K562 (cell line): ENCODE measurements around the gene ARL3. TPM values are rescaled to one million over a fixed set of nuclear protein-coding genes. Genes with fewer than 3 reads are reported as not detected.

Experiments used
- ATAC-seq: fragments of 200-7000 bp; cut with Tn5 transposase; 3 replicates; pipeline ENCODE4 v1.9.1; 2020; ENCODE audit warnings: moderate library complexity
- BruUV-seq: library from RNA; stranded (reverse); fragments of 400-500 nt; replicated peaks from 2 replicates; lab custom pipeline; 2021; lab: Mats Ljungman, UMichigan
- CTCF ChIA-PET: fragments of 300-600 bp; formaldehyde crosslinking; extraction: SDS; loops from one replicate; lab custom pipeline; 2021; ENCODE audit warnings: low intra/inter-chr PET ratio; lab: Yijun Ruan, JAX
- POLR2A ChIA-PET: fragments of 300-600, 350-650 bp; sonication (Branson Sonifier 250); formaldehyde crosslinking; extraction: SDS; loops from one replicate; lab custom pipeline; 2021; ENCODE audit warnings: antibody characterized with exemption, inconsistent platforms; lab: Yijun Ruan, JAX
- DNase-seq, 4 experiments: peaks; one replicate each; pipeline versions ENCODE4 v3.0.0 to v3.0.0-alpha.2; 2011 to 2018; ENCODE audit warnings: low spot score in 3 of 4, mixed read lengths in 3 of 4; ENCODE audit errors: extremely low read depth in 1 of 4
- FAIRE-seq: peaks from 2 replicates; lab custom pipeline; 2011; peaks lifted over from hg19 to GRCh38; lab: Jason Lieb, UNC
- H2AFZ ChIP-seq: 2 replicates; pipeline ENCODE4 v1.6.0; 2011; ENCODE audit warnings: low read depth, low read length, control low read depth, inconsistent platforms
- H3K27ac ChIP-seq: fragments of 200-600 bp; 3 replicates; pipeline ENCODE4 v1.8.0; 2011; ENCODE audit warnings: low read depth, mild to moderate bottlenecking, control low read depth, inconsistent platforms, low read length, moderate library complexity, mixed read lengths; ENCODE audit errors: extremely low read depth
- H3K27me3 ChIP-seq, 2 experiments: fragments of 300-600 bp in 1 of 2; 2 replicates in 1 of 2; 3 replicates in 1 of 2; pipeline versions ENCODE4 v1.6.0 to v1.8.0; 2011; ENCODE audit warnings: inconsistent platforms in 2 of 2, low read length in 2 of 2, mild to moderate bottlenecking in 1 of 2, mixed read lengths in 1 of 2, moderate library complexity in 1 of 2; ENCODE audit not compliant: control insufficient read depth in 2 of 2, insufficient read depth in 2 of 2
- H3K36me3 ChIP-seq: fragments of 300-600 bp; 3 replicates; pipeline ENCODE4 v1.8.0; 2011; ENCODE audit warnings: mild to moderate bottlenecking, low read length, inconsistent platforms; ENCODE audit not compliant: control insufficient read depth, insufficient read depth
- H3K4me1 ChIP-seq, 2 experiments: fragments of 200-600 bp in 1 of 2; replicated peaks in 1 of 2; 2 replicates in 1 of 2; 3 replicates in 1 of 2; pipeline versions ENCODE4 v1.5.1 to v1.8.0; 2011; ENCODE audit warnings: inconsistent platforms in 2 of 2, low read length in 2 of 2, mild to moderate bottlenecking in 1 of 2, mixed read lengths in 1 of 2, moderate library complexity in 1 of 2; ENCODE audit not compliant: control insufficient read depth in 2 of 2, insufficient read depth in 2 of 2
- H3K4me2 ChIP-seq: 2 replicates; pipeline ENCODE4 v1.6.1; 2011; ENCODE audit warnings: low read length, control low read depth, inconsistent platforms, mixed read lengths; ENCODE audit not compliant: insufficient read depth
- H3K4me3 ChIP-seq: fragments of 200-600 bp; sonication (generic), shearing (Covaris generic); 2 replicates; pipeline ENCODE4 v1.5.1; 2016; ENCODE audit warnings: control low read depth, inconsistent platforms
- H3K79me2 ChIP-seq: fragments of 200-600 bp; 3 replicates; pipeline ENCODE4 v1.8.0; 2011; ENCODE audit warnings: low read length, inconsistent platforms; ENCODE audit not compliant: control insufficient read depth, insufficient read depth
- H3K9ac ChIP-seq, 2 experiments: 2 replicates each; pipeline versions ENCODE4 v1.6.0 to v1.6.1; 2011; ENCODE audit warnings: low read depth in 2 of 2, low read length in 2 of 2, control low read depth in 1 of 2, inconsistent platforms in 1 of 2, mild to moderate bottlenecking in 1 of 2, mixed read lengths in 1 of 2; ENCODE audit not compliant: insufficient read depth in 1 of 2
- H3K9me1 ChIP-seq: one replicate; pipeline ENCODE4 v1.6.0; 2011; ENCODE audit warnings: inconsistent platforms, mild to moderate bottlenecking, low read length, moderate library complexity; ENCODE audit not compliant: control insufficient read depth, insufficient read depth
- H3K9me3 ChIP-seq: replicated peaks from 2 replicates; pipeline ENCODE4 v1.5.1; 2011; ENCODE audit warnings: low read depth, low read length, inconsistent platforms; ENCODE audit not compliant: control insufficient read depth, insufficient read depth
- H4K20me1 ChIP-seq: replicated peaks from 2 replicates; pipeline ENCODE4 v1.6.1; 2011; ENCODE audit warnings: low read length, inconsistent platforms, mixed read lengths; ENCODE audit not compliant: control insufficient read depth, insufficient read depth
- FOSL1 ChIP-seq: fragments of 200-800 bp; sonication (Bioruptor generic); conservative IDR thresholded peaks from 2 replicates; pipeline ENCODE4 v1.6.1; 2016; ENCODE audit warnings: missing genetic modification characterization, missing compliant biosample characterization
- JUND ChIP-seq, 2 experiments: IDR thresholded peaks; 2 replicates in 1 of 2; 3 replicates in 1 of 2; pipeline ENCODE4 v1.6.1; 2011; ENCODE audit warnings: borderline replicate concordance in 2 of 2, low read depth in 2 of 2, low read length in 2 of 2, improper control_type of control experiment in 1 of 2, missing biosample characterization in 1 of 2, missing genetic modification characterization in 1 of 2, missing genetic modification reagents in 1 of 2
- KLF6 ChIP-seq: fragments of 250-450 bp; sonication (Bioruptor Pico); IDR thresholded peaks from 2 replicates; pipeline ENCODE4 v1.4.0; 2020; ENCODE audit warnings: mild to moderate bottlenecking, moderate library complexity, borderline replicate concordance
- SIN3A ChIP-seq, 2 experiments: fragments of 150-350 bp in 1 of 2; IDR thresholded peaks; 2 replicates each; pipeline ENCODE4 v1.6.1; 2011 to 2016; ENCODE audit warnings: borderline replicate concordance in 2 of 2, low read depth in 2 of 2, low read length in 2 of 2, mild to moderate bottlenecking in 2 of 2, moderate library complexity in 2 of 2; ENCODE audit not compliant: control insufficient read depth in 1 of 2
- SNRNP70 ChIP-seq: fragments of 200-400 bp; formaldehyde crosslinking; optimal IDR thresholded peaks from 2 replicates; pipeline ENCODE3; 2017; ENCODE audit warnings: low read depth, low read length
- TAL1 ChIP-seq: fragments of 450-650 bp; IDR thresholded peaks from 2 replicates; pipeline ENCODE4 v1.6.1; 2016; ENCODE audit warnings: mild to moderate bottlenecking
- WGBS: fragments of 100-300 bp; shearing (Covaris generic); methylation state at CpG from one replicate; pipeline ENCODE4 v1.1.6; 2016; ENCODE audit warnings: low coverage, mixed read lengths; ENCODE audit not compliant: insufficient coverage; ENCODE audit errors: missing lambda C conversion rate; 5-methylcytosine and 5-hydroxymethylcytosine counted together
- in situ Hi-C: fragments of 300-500 bp; cut with MboI; formaldehyde crosslinking; loops from 4 replicates; pipeline ENCODE4 v1.15.0; 2018; ENCODE audit warnings: inconsistent platforms, mixed read lengths
- intact Hi-C: fragments of 100-400 bp; cut with micrococcal nuclease; formaldehyde crosslinking; loops from 2 replicates; pipeline ENCODE4 v1.14.2; 2022
- polyA plus RNA-seq, 8 experiments: library from polyadenylated mRNA; depleted of rRNA in 4 of 8; stranded (reverse) in 5 of 8; unstranded in 3 of 8; fragments of >200 nt; fragmentation: Nextera tagmentation in 2 of 8; fragmentation: Illumina TruSeq in 1 of 8; extraction: Ambion mirVana in 2 of 8; extraction: Trizol in 1 of 8; gene quantifications; 2 replicates each; pipeline versions ENCODE4 v1.2.1 to v1.2.3, GENCODE V29; 2011 to 2014; ENCODE audit warnings: inconsistent platforms in 1 of 8, missing spikeins in 1 of 8
- total RNA-seq, 7 experiments: library from RNA; depleted of rRNA in 6 of 7; stranded (reverse); fragments of >200 nt in 6 of 7; fragmentation: Illumina TruSeq in 2 of 7; extraction: Trizol in 2 of 7; gene quantifications; 2 replicates each; pipeline versions ENCODE4 v1.2.1 to v1.2.3, GENCODE V29; 2011 to 2021; ENCODE audit warnings: low replicate concordance in 1 of 7
- TF ChIP-seq, protein P1 (sequence below), 2 experiments: fragments of 450-650 bp; IDR thresholded peaks; 2 replicates each; pipeline ENCODE4 v1.6.1; 2018; ENCODE audit warnings: mild to moderate bottlenecking in 2 of 2, low read depth in 1 of 2; ENCODE audit not compliant: partially characterized antibody in 2 of 2
- TF ChIP-seq, protein P2 (sequence below), 2 experiments: fragments of 150-350 bp in 1 of 2; IDR thresholded peaks; 2 replicates each; pipeline ENCODE4 v1.6.1; 2012 to 2016; ENCODE audit warnings: low read depth in 2 of 2, low read length in 2 of 2, mild to moderate bottlenecking in 1 of 2, moderate library complexity in 1 of 2
- TF ChIP-seq, protein P3 (sequence below): sonication (generic); formaldehyde crosslinking; IDR thresholded peaks from 2 replicates; pipeline ENCODE4 v1.8.0; 2022; ENCODE audit warnings: mild to moderate bottlenecking, missing genetic modification reagents

Gene ARL3
- total and polyA plus RNA-seq, 9 of the 15 experiments (the other 6 are each of a cell fraction or from before 2014, with no cell fraction given), result 2.9 to 8.9 (median 4.8) TPM

DNA sequence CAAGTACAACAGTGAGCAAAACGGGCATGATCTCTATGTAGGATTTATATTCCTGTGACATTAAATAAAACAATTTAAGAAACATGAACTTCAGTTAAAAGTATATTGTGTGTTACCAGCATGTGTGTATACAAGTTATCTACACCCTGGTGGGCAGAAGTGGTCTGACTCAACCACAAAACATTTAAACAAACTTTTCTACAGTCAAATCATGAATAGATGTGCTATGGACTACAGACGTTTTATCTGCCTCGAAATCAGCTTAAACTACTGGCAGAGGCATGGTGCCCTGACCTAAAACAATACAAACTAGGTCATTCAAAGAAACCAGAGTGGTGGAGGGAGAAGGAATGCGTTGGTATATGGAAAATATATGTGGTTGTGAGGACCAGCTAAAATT, 3.6 kb downstream of the ARL3 start:
- no peaks in the 10 kb centered on the region for H3K9me1 ChIP-seq
- peak in 1 of 4 experiments; percentile 16 for DNase-seq
- ChIA-PET CTCF (no interaction called here), POLR2A (interaction anchor here (0.5 to 2.1 kb wide), 4 partner anchors 9 to 110 kb away, joined by 3 to 8 read pairs (median 4); no protein-coding TSS in a partner anchor)
- H3K4me3 ChIP-seq, result no peak overlapping the region
- H3K27ac ChIP-seq, result peak overlapping the region; percentile 83
- H4K20me1 ChIP-seq, result no peaks in the 10 kb centered on the region
- peaks cover 18 to 21% of the 10 kb centered on the region in 2 experiments; a peak in 4 of 5 replicates for H3K4me1 ChIP-seq
- peak overlapping the region; percentile 82 for H2AFZ ChIP-seq
- WGBS, result 8% methylated on average over 4 of the region's 4 CpGs
- no peaks in the 10 kb centered on the region for H3K9me3 ChIP-seq
- peaks cover 50% of the 10 kb centered on the region for H3K79me2 ChIP-seq
- no peaks in the 10 kb centered on the region for H3K27me3 ChIP-seq
- in situ Hi-C loops, result no loop called here
- peak; percentile 49 for FAIRE-seq
- H3K36me3 ChIP-seq, result no peaks in the 10 kb centered on the region
- no TSS peak for BruUV-seq
- intact Hi-C loops, result loop anchor here (5.0 kb wide), 2 partner anchors 38 to 63 kb away; no protein-coding TSS in a partner anchor
- ATAC-seq, result no peak
- H3K9ac ChIP-seq, result peak overlapping the region in 1 of 2 experiments; percentile 67; a peak in 2 of 4 replicates
- H3K4me2 ChIP-seq, result peak overlapping the region; percentile 67
- TF ChIP-seq, protein P1, sequence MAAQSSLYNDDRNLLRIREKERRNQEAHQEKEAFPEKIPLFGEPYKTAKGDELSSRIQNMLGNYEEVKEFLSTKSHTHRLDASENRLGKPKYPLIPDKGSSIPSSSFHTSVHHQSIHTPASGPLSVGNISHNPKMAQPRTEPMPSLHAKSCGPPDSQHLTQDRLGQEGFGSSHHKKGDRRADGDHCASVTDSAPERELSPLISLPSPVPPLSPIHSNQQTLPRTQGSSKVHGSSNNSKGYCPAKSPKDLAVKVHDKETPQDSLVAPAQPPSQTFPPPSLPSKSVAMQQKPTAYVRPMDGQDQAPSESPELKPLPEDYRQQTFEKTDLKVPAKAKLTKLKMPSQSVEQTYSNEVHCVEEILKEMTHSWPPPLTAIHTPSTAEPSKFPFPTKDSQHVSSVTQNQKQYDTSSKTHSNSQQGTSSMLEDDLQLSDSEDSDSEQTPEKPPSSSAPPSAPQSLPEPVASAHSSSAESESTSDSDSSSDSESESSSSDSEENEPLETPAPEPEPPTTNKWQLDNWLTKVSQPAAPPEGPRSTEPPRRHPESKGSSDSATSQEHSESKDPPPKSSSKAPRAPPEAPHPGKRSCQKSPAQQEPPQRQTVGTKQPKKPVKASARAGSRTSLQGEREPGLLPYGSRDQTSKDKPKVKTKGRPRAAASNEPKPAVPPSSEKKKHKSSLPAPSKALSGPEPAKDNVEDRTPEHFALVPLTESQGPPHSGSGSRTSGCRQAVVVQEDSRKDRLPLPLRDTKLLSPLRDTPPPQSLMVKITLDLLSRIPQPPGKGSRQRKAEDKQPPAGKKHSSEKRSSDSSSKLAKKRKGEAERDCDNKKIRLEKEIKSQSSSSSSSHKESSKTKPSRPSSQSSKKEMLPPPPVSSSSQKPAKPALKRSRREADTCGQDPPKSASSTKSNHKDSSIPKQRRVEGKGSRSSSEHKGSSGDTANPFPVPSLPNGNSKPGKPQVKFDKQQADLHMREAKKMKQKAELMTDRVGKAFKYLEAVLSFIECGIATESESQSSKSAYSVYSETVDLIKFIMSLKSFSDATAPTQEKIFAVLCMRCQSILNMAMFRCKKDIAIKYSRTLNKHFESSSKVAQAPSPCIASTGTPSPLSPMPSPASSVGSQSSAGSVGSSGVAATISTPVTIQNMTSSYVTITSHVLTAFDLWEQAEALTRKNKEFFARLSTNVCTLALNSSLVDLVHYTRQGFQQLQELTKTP (IDR thresholded peaks at IDR 0.05; ENCODE audit: low read depth in 1 of 2, partially characterized antibody in 2 of 2), result no peak
- TF ChIP-seq SIN3A (IDR thresholded peaks at IDR 0.05; ENCODE audit: borderline replicate concordance in 2 of 2, control insufficient read depth in 1 of 2, low read depth in 2 of 2, low read length in 2 of 2) (no peak), FOSL1 (tag) (peak; percentile 66), JUND (IDR thresholded peaks at IDR 0.05; ENCODE audit: borderline replicate concordance, low read depth, low read length) (peak; percentile 43; the same call in 1 of the 2 replicates), JUND (tag; IDR thresholded peaks at IDR 0.05; ENCODE audit: borderline replicate concordance, low read depth, low read length) (peak; percentile 20; the same call in 1 of the 3 replicates), KLF6 (CRISPR knock-in tag) (no peak), TAL1 (no peak), SNRNP70 (no peak)
- TF ChIP-seq, protein P2, sequence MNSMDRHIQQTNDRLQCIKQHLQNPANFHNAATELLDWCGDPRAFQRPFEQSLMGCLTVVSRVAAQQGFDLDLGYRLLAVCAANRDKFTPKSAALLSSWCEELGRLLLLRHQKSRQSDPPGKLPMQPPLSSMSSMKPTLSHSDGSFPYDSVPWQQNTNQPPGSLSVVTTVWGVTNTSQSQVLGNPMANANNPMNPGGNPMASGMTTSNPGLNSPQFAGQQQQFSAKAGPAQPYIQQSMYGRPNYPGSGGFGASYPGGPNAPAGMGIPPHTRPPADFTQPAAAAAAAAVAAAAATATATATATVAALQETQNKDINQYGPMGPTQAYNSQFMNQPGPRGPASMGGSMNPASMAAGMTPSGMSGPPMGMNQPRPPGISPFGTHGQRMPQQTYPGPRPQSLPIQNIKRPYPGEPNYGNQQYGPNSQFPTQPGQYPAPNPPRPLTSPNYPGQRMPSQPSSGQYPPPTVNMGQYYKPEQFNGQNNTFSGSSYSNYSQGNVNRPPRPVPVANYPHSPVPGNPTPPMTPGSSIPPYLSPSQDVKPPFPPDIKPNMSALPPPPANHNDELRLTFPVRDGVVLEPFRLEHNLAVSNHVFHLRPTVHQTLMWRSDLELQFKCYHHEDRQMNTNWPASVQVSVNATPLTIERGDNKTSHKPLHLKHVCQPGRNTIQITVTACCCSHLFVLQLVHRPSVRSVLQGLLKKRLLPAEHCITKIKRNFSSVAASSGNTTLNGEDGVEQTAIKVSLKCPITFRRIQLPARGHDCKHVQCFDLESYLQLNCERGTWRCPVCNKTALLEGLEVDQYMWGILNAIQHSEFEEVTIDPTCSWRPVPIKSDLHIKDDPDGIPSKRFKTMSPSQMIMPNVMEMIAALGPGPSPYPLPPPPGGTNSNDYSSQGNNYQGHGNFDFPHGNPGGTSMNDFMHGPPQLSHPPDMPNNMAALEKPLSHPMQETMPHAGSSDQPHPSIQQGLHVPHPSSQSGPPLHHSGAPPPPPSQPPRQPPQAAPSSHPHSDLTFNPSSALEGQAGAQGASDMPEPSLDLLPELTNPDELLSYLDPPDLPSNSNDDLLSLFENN (IDR thresholded peaks at IDR 0.05; ENCODE audit: low read depth in 2 of 2, low read length in 2 of 2), result no peak
- TF ChIP-seq, protein P3, sequence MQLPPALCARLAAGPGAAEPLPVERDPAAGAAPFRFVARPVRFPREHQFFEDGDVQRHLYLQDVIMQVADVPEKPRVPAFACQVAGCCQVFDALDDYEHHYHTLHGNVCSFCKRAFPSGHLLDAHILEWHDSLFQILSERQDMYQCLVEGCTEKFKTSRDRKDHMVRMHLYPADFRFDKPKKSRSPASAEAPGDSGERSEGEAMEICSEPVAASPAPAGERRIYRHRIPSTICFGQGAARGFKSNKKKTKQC, result no peak
